ENCODE measurements around the gene RAB36. TPM values are rescaled to one million over a fixed set of nuclear protein-coding genes. Genes with fewer than 3 reads are reported as not detected.
A peak's percentile ranks its signal among the peaks of the same experiment; 100 is the strongest.

The RAB36 gene
- total and polyA plus RNA-seq, 2 donors (not counting 1 experiment from before 2014, with no cell fraction given) = 1.1 to 3.3 TPM

DNA sequence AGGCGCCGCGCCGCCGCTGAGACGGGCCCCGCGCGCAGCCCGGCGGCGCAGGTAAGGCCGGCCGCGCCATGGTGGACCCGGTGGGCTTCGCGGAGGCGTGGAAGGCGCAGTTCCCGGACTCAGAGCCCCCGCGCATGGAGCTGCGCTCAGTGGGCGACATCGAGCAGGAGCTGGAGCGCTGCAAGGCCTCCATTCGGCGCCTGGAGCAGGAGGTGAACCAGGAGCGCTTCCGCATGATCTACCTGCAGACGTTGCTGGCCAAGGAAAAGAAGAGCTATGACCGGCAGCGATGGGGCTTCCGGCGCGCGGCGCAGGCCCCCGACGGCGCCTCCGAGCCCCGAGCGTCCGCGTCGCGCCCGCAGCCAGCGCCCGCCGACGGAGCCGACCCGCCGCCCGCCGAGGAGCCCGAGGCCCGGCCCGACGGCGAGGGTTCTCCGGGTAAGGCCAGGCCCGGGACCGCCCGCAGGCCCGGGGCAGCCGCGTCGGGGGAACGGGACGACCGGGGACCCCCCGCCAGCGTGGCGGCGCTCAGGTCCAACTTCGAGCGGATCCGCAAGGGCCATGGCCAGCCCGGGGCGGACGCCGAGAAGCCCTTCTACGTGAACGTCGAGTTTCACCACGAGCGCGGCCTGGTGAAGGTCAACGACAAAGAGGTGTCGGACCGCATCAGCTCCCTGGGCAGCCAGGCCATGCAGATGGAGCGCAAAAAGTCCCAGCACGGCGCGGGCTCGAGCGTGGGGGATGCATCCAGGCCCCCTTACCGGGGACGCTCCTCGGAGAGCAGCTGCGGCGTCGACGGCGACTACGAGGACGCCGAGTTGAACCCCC, 35.8 kb downstream of the RAB36 start:
- Histone ChIP-seq H3K27ac (ENCODE audit: low read length in 2 of 2) (no peak overlapping the region), H3K9me3 (ENCODE audit: control extremely low read depth in 1 of 3, control insufficient read depth in 2 of 3, insufficient read depth in 1 of 3, low read length in 2 of 3) (peaks cover 0 to 11% (median 8%) of the 10 kb centered on the region in 3 donors), H2AFZ (ENCODE audit: insufficient read depth, low read depth, low read length, poor library complexity, severe bottlenecking) (peak overlapping the region; percentile 62), H3K4me3 (ENCODE audit: control extremely low read depth in 1 of 5, extremely low read depth in 1 of 5, insufficient read depth in 1 of 5, low read depth in 2 of 5, low read length in 4 of 5) (peak overlapping the region; percentile 61 to 75 (median 67)), H3K4me2 (replicated peaks; ENCODE audit: low read depth, low read length, poor library complexity, severe bottlenecking) (peak overlapping the region; percentile 78), H4K20me1 (ENCODE audit: control insufficient read depth, insufficient read depth, low read length, poor library complexity, severe bottlenecking) (peaks cover 40% of the 10 kb centered on the region), H3K27me3 (replicated peaks in 1 of 4; ENCODE audit: control extremely low read depth in 1 of 4, control insufficient read depth in 3 of 4, insufficient read depth in 4 of 4, low read length in 3 of 4) (peaks cover 0 to 11% (median 3%) of the 10 kb centered on the region in 4 experiments), H3K79me2 (ENCODE audit: control insufficient read depth, insufficient read depth, low read length) (peaks cover 51% of the 10 kb centered on the region), H3K4me1 (ENCODE audit: control insufficient read depth in 2 of 2, insufficient read depth in 2 of 2, low read length in 2 of 2) (peaks cover 57 to 82% of the 10 kb centered on the region in 2 donors), H3K36me3 (replicated peaks in 1 of 2; ENCODE audit: control extremely low read depth in 1 of 2, control insufficient read depth in 1 of 2, extremely low read depth in 1 of 2, insufficient read depth in 2 of 2, low read length in 1 of 2) (no peaks in the 10 kb centered on the region), H3K9ac (ENCODE audit: low read length) (peak overlapping the region; percentile 65)
- TF ChIP-seq CTCF (IDR thresholded peaks at IDR 0.05) (no peak), EZH2 (IDR thresholded peaks at IDR 0.05; ENCODE audit: borderline replicate concordance, insufficient read depth, low read depth, low read length, poor library complexity, severe bottlenecking) (no peak)
- DNase-seq (peak; percentile 71), ATAC-seq (ENCODE audit: low read depth) (peak; percentile 3)
- Mint-ChIP-seq H3K4me1 (peaks cover 55% of the 10 kb centered on the region), H3K4me3 (peak overlapping the region; percentile 91), H3K27ac (no peak overlapping the region), H3K9me3 (ENCODE audit: insufficient read depth) (no peaks in the 10 kb centered on the region), H3K27me3 (peaks cover 7% of the 10 kb centered on the region)
- ChIA-PET CTCF (interaction anchor here (1.1 to 16.5 kb wide), 10 partner anchors 12 to 205 kb away, joined by 3 to 494 read pairs (median 4); no protein-coding TSS in a partner anchor), POLR2A (interaction anchor here (0.5 to 2.4 kb wide), 7 partner anchors 24 to 113 kb away, joined by 3 to 7 read pairs (median 3); partner anchors contain the start of gene RAB36)
- intact Hi-C loops (cut with micrococcal nuclease) = loop anchor here (5.0 kb wide), 1 partner anchor 34 kb away; the partner anchor contains the start of gene RAB36
- 1% methylated on average over 112 of the region's 112 CpGs for WGBS (ENCODE audit: insufficient coverage)

Measured in B cell (primary cell).